Raji (cell line): ENCODE data around the gene HPCAL1.

Experiments
- POLR2A ChIP-seq: IDR thresholded peaks from 2 replicates; pipeline ENCODE4 v1.6.1; 2011; ENCODE audit warnings: low read depth, low read length, control low read depth; ENCODE audit not compliant: insufficient read depth

Gene HPCAL1

GRCh38 chr2:10448576-10449485 lies 146.1 kb downstream of the HPCAL1 start:
- TF ChIP-seq POLR2A: peak; percentile 81

DNA sequence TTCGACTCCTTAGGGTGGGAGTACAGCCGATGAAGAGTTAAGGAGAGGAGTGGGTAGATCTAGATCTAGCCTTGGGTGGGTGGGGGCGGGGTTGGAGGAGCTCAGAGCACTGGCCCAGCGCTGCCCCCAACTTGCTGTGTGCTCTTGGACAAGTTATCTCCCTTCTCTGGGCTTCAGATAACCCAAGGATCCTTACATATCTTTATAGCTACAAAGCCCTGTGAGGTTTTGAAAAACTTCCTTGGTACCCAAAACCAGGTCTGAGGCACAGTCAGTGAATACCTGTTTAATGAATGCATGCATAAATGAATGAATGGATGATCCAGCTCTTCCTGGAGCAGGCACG lies 146.8 kb downstream of the HPCAL1 start:
- TF ChIP-seq POLR2A: no peak

DNA sequence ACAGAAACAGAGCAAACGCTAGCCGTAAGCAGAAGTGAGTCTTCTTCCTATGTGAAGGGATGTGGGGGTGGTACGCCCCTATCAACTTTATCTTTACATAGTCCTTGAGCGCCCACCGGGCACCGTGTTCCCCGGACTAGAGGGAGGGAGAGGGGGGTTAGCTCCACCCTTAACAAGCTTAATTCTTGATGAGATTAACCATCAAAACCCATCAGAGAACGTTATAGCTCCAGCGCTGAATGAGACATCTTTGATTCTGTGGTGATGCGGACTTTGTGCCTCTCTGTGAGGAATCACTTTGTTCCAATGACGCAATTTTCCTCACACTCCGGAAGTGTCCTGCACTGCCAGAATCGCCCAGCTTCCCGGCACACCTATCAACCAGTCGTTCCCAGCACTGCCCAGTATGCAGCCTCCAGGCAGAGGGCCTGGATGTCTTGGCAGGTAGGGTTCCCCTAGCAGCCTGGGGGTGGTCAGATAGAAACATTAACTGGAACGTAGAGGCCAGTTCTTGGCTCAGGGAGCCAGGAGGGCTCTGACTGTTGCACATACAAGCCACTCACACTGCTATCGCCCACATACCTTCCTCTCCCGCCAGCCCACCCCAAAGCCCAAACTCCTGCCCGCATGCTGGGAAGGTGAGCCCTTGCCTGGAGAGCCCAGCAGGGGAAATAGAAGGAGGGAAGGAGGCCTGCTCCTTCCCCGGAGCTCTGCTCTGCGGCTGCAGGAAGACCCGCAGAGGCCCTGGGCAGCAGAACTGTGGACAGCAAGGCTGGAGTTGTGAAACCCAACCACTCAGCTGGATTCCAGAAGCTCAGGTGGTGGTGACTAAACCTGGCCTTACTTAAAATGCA lies 147.4 kb downstream of the HPCAL1 start:
- 0 out of 2 replicates have a peak, but pooled peaks have one; percentile 7 for TF ChIP-seq POLR2A

GRCh38 chr2:10451819-10452218 lies 149.1 kb downstream of the HPCAL1 start:
- TF ChIP-seq POLR2A: no peak

GRCh38 chr2:10452312-10452711 lies 149.6 kb downstream of the HPCAL1 start:
- TF ChIP-seq POLR2A: no peak

GRCh38 chr2:10452956-10453904 lies 150.5 kb downstream of the HPCAL1 start:
- TF ChIP-seq POLR2A: no peak

DNA sequence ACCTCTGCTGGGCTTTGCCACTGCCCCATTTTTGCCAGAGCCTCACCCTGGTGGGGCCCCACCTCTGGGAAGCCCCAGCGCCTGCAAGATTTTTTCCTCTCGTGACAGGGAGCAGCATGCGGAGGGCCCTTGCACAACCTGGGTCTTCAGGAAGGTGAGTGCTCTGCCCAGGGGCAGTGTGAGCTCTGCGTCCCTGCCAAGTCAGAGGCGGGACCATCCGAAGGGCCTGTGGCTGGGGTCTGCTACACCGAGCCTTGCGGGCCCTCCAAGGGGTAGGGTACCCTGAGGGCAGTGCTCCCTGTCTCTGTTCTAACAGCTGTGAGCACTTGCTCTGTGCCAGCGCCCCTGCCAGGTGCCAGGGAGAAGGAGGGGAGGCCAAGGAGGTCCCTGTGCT lies 151.2 kb downstream of the HPCAL1 start:
- TF ChIP-seq POLR2A: no peak

DNA sequence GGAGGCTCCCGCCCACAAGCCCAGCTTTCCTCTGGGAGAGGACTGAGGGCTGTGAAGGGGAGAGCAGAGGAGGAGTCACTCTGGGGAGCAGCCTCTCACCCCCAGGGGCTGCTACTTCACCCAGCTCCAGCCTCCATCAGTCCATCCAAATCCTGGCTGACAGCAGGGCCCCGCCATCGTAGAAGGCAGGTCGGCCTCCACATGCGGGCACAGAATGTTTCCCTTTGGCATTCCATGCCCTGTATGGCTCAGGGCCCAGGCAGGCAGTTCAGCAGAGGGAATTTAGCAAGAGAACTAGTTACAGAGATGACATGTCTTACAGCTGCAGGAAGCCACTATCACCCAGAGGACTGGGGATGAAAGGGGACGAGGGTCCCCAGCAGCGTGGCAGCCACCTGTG lies 151.8 kb downstream of the HPCAL1 start:
- TF ChIP-seq POLR2A: no peak

DNA sequence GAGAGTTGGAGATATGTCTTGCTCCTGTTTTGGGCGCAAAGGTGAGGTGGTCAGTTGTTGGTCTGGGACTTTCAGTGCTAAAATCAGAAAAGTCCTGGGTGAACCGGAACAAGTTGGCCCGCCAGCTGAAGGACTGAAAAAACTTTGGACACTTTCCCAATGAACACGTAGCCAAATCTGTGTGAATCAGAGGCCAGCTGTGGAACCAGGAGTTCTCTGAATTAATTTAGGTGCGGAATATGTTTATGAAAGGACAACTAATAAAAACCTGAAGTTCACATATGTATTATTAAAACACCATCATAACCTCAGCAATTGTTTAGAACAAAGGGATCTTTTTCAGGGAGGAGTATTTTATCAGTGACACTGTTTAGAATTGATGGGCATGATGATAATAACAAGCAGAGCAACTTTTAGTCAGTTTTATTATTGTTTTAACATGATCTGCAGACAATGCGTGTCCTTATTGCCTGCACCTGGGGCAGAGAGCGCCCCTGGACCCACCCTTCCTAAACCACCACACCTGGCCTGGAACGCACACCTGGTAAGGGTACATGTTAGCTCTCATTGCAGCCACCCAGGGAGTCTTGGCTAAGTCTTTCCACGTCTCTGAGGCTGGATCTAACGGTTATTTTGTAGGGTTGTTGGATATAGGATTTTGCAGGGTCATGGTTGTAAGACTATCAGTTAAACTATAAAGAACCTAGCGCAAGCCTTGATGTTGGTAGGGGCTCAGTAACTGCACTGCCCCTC lies 155.3 kb downstream of the HPCAL1 start:
- TF ChIP-seq POLR2A: no peak

GRCh38 chr2:10460366-10460796 lies 157.7 kb downstream of the HPCAL1 start:
- no peak for TF ChIP-seq POLR2A

GRCh38 chr2:10462178-10463083 lies 159.7 kb downstream of the HPCAL1 start:
- TF ChIP-seq POLR2A: no peak

DNA sequence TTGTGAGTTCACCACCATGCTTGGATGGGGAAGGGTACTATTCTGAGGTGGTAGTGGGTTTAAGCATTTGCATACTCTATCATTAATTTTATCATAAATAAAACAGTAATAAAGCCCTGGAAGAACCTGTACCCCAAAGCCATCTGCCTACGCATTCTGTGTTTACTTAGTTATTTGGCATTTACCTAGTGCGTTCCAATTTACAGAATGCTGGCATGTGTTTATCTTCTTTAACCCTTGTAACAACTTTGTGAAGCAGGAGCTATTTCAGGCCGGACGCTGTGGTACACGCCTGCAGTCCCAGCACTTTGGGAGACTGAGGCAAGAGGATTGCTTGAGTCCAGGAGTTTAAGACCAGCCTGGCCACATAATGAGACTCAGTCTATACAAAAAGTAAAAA lies 163.2 kb downstream of the HPCAL1 start:
- TF ChIP-seq POLR2A: no peak

GRCh38 chr2:10466801-10467200 lies 164.1 kb downstream of the HPCAL1 start:
- TF ChIP-seq POLR2A: no peak

- no peak for TF ChIP-seq POLR2A
Measured at GRCh38 chr2:10467401-10467800, 164.7 kb downstream of the HPCAL1 start.

DNA sequence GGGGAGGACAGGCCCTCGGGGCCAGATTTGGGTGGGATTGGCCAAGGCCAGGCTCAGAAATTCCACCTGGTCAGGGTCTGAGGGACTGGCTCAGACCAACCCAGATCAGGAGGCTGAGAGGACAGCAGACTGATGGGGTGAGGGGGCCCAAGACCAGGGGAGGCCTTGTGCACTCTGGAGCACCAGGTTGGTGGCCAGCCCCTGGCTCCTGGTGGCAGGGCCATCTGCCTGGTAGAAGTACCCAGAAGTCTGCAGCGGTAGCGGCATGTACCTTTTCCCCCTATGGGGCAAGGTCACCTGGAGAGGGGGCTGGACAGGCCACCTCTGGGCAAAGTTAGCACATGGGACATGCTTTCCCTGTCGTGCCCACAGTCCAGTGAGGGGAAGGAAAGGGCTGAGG lies 166.6 kb downstream of the HPCAL1 start:
- TF ChIP-seq POLR2A: no peak
